HG02588 (cell line): Measurements from ENCODE around the gene RASSF5.

Experiments used
- ATAC-seq: cut with Tn5 transposase; IDR thresholded peaks from one replicate; pipeline ENCODE4 v1.9.1; 2021; ENCODE audit warnings: mild to moderate bottlenecking, moderate library complexity; ENCODE audit not compliant: unreplicated experiment

RASSF5 gene

GRCh38 chr1:206540044-206540780 lies 32.9 kb downstream of the RASSF5 start:
- no peak for ATAC-seq

GRCh38 chr1:206541236-206541833 lies 34.0 kb downstream of the RASSF5 start:
- no peak for ATAC-seq

- peak; percentile 47 for ATAC-seq
These were observed 37.4 kb downstream of the RASSF5 start for GRCh38 chr1:206544562-206545257.

GRCh38 chr1:206545351-206545750 lies 38.0 kb downstream of the RASSF5 start:
- no peak for ATAC-seq

- ATAC-seq: no peak
These were observed 39.8 kb downstream of the RASSF5 start for GRCh38 chr1:206547104-206547503.

GRCh38 chr1:206550446-206550845 lies 43.1 kb downstream of the RASSF5 start:
- ATAC-seq: no peak

GRCh38 chr1:206551296-206551985 lies 44.1 kb downstream of the RASSF5 start:
- no peak for ATAC-seq

GRCh38 chr1:206551986-206552326 lies 44.6 kb downstream of the RASSF5 start:
- no peak for ATAC-seq

- no peak for ATAC-seq
These were observed 46.9 kb downstream of the RASSF5 start for GRCh38 chr1:206554211-206554610.

- no peak for ATAC-seq
These were observed 47.6 kb downstream of the RASSF5 start for GRCh38 chr1:206554701-206555472.

GRCh38 chr1:206555473-206555935 lies 48.2 kb downstream of the RASSF5 start:
- ATAC-seq: no peak

- ATAC-seq: no peak
These were observed 48.9 kb downstream of the RASSF5 start for GRCh38 chr1:206556047-206556749.

GRCh38 chr1:206556750-206557635 lies 49.7 kb downstream of the RASSF5 start:
- ATAC-seq: peak; percentile 42

- ATAC-seq: no peak
These were observed 50.5 kb downstream of the RASSF5 start for GRCh38 chr1:206557636-206558473.

GRCh38 chr1:206558794-206559671 lies 51.7 kb downstream of the RASSF5 start:
- ATAC-seq: no peak

- ATAC-seq: no peak
These were observed 52.3 kb downstream of the RASSF5 start for GRCh38 chr1:206559672-206559995.

GRCh38 chr1:206560007-206560716 lies 52.8 kb downstream of the RASSF5 start:
- no peak for ATAC-seq
